Neural progenitor cell (in vitro differentiated cells): Measurements from ENCODE around the gene KRT7. TPM values are rescaled to one million over a fixed set of nuclear protein-coding genes. Genes with fewer than 3 reads are reported as not detected.

Source experiments
- DNase-seq: peaks from one replicate; pipeline ENCODE4 v3.0.0-alpha.2; 2016; ENCODE audit warnings: low spot score
- H2AFZ ChIP-seq: fragments of 200-600 bp; sonication (generic); replicated peaks from 2 replicates; pipeline ENCODE4 v1.6.1; 2016; ENCODE audit warnings: antibody characterized with exemption
- H3F3A ChIP-seq: fragments of 200-600 bp; sonication (generic); 2 replicates; pipeline ENCODE4 v1.6.1; 2016; ENCODE audit warnings: antibody characterized with exemption, low read depth
- H3K27ac ChIP-seq: fragments of 200-600 bp; sonication (generic); 2 replicates; pipeline ENCODE4 v1.5.1; 2016; ENCODE audit warnings: mild to moderate bottlenecking
- H3K27me3 ChIP-seq: fragments of 200-600 bp; sonication (generic); 2 replicates; pipeline ENCODE4 v1.6.1; 2016; ENCODE audit warnings: mild to moderate bottlenecking, moderate library complexity
- H3K36me3 ChIP-seq: fragments of 200-600 bp; sonication (generic); 2 replicates; pipeline ENCODE4 v1.5.1; 2016
- H3K4me1 ChIP-seq: fragments of 200-600 bp; sonication (generic); 2 replicates; pipeline ENCODE4 v1.6.1; 2016; ENCODE audit warnings: mixed run types
- H3K4me2 ChIP-seq: fragments of 200-600 bp; sonication (generic); 2 replicates; pipeline ENCODE4 v1.6.1; 2016
- H3K4me3 ChIP-seq: fragments of 200-600 bp; sonication (generic); 2 replicates; pipeline ENCODE4 v1.5.1; 2016
- H3K79me2 ChIP-seq: fragments of 200-600 bp; sonication (generic); 2 replicates; pipeline ENCODE4 v1.6.1; 2016; ENCODE audit warnings: low read depth
- H3K9ac ChIP-seq: fragments of 200-600 bp; sonication (generic); 2 replicates; pipeline ENCODE4 v1.6.1; 2016
- H3K9me3 ChIP-seq: fragments of 200-600 bp; sonication (generic); 2 replicates; pipeline ENCODE4 v1.5.1; 2016; ENCODE audit warnings: low read depth
- H4K20me1 ChIP-seq: fragments of 200-600 bp; sonication (generic); 2 replicates; pipeline ENCODE4 v1.6.1; 2016; ENCODE audit warnings: low read depth
- H3K27ac Mint-ChIP-seq: 3 replicates; pipeline ENCODE4 v1.8.0; 2021; ENCODE audit warnings: mixed read lengths
- H3K27me3 Mint-ChIP-seq: 2 replicates; pipeline ENCODE4 v1.8.0; 2022; ENCODE audit warnings: low read depth, mild to moderate bottlenecking, inconsistent platforms, moderate library complexity, mixed read lengths; ENCODE audit not compliant: insufficient read depth
- H3K36me3 Mint-ChIP-seq: 3 replicates; pipeline ENCODE4 v1.8.0; 2021; ENCODE audit warnings: mixed read lengths
- H3K4me1 Mint-ChIP-seq: 3 replicates; pipeline ENCODE4 v1.8.0; 2021; ENCODE audit warnings: mixed read lengths
- H3K4me3 Mint-ChIP-seq: 3 replicates; pipeline ENCODE4 v1.8.0; 2021; ENCODE audit warnings: mild to moderate bottlenecking, moderate library complexity, mixed read lengths
- H3K9me3 Mint-ChIP-seq: 3 replicates; pipeline ENCODE4 v1.8.0; 2020; ENCODE audit warnings: mixed read lengths
- CTCF ChIP-seq: fragments of 200-600 bp; sonication (generic); IDR thresholded peaks from 2 replicates; pipeline ENCODE4 v1.5.1; 2017; ENCODE audit warnings: antibody characterized with exemption, mild to moderate bottlenecking
- EZH2 ChIP-seq: fragments of 200-600 bp; sonication (generic); IDR thresholded peaks from 2 replicates; pipeline ENCODE4 v1.6.1; 2017; ENCODE audit warnings: antibody characterized with exemption, mild to moderate bottlenecking, moderate library complexity
- EZH2phosphoT487 ChIP-seq: fragments of 200-600 bp; sonication (generic); IDR thresholded peaks from 2 replicates; pipeline ENCODE4 v1.6.1; 2017; ENCODE audit warnings: antibody characterized with exemption
- total RNA-seq: library from RNA; depleted of rRNA; stranded (reverse); fragments of >200 nt; gene quantifications from 2 replicates; pipeline ENCODE4 v1.2.3, GENCODE V29; 2015; ENCODE audit warnings: low replicate concordance

The KRT7 gene
- total RNA-seq, 1 donor from 2014 or later = not detected

DNA sequence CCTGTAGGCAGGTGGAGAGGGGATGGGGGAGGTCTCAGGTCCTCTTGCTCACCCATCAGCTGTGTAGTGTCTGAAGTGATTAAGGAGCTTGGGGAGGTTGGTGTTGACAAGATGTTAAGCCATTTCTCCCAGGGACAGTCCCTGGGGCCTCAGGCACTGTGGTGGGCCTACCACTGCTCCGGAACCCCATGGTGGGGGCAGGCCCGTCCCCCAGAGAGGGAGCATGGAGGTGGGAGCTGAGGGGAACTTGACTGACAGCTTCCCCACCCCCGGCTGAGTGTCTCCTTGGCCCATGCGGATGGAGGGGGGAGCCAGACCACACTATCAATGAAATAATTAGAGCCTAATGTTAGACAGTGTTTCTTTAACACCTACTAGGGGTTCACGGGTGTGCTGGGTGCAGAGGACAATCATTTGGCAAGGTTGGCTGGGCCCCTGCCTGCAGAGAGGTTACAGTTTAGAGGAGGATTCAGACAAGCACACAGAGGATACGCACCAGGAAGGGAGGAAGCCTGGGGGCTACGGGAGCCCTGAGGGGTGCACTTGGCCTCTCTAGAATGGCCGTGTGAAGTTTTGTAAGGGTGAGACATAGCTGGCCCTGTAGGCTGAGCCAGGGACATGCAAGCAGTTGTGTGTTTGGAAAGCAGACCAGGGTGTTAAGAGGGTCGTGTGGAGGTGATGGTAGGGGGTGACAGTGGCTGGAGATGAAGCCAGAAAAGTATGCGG lies 22.0 kb upstream of the KRT7 start:
- no peaks in the 10 kb centered on the region for H3K9me3 Mint-ChIP-seq
- H3K27me3 Mint-ChIP-seq = peaks cover 11% of the 10 kb centered on the region
- Histone ChIP-seq H3K4me3 (no peak overlapping the region), H3K79me2 (no peaks in the 10 kb centered on the region), H2AFZ (no peak overlapping the region), H3K4me2 (no peak overlapping the region), H3K9ac (no peak overlapping the region), H3K27me3 (no peaks in the 10 kb centered on the region), H4K20me1 (no peaks in the 10 kb centered on the region), H3K9me3 (no peaks in the 10 kb centered on the region), H3K27ac (no peak overlapping the region), H3F3A (no peaks in the 10 kb centered on the region), H3K4me1 (no peaks in the 10 kb centered on the region), H3K36me3 (no peaks in the 10 kb centered on the region)
- peaks cover 22% of the 10 kb centered on the region for H3K4me1 Mint-ChIP-seq
- H3K27ac Mint-ChIP-seq = peak overlapping the region; percentile 11
- no peak overlapping the region for H3K4me3 Mint-ChIP-seq
- DNase-seq = no peak
- no peak for TF ChIP-seq CTCF
- no peak for TF ChIP-seq EZH2
- no peak for TF ChIP-seq EZH2phosphoT487
- H3K36me3 Mint-ChIP-seq = no peaks in the 10 kb centered on the region

- Histone ChIP-seq H3K27ac (no peak overlapping the region), H3K4me1 (no peaks in the 10 kb centered on the region), H3K9me3 (no peaks in the 10 kb centered on the region), H3K4me2 (no peak overlapping the region), H4K20me1 (no peaks in the 10 kb centered on the region), H3K27me3 (no peaks in the 10 kb centered on the region), H2AFZ (no peak overlapping the region), H3K36me3 (no peaks in the 10 kb centered on the region), H3K9ac (no peak overlapping the region), H3K4me3 (no peak overlapping the region), H3F3A (no peaks in the 10 kb centered on the region), H3K79me2 (no peaks in the 10 kb centered on the region)
- H3K27ac Mint-ChIP-seq = peak overlapping the region; percentile 11
- peaks cover 21% of the 10 kb centered on the region for H3K4me1 Mint-ChIP-seq
- no peak for TF ChIP-seq CTCF
- TF ChIP-seq EZH2phosphoT487 = no peak
- no peak for TF ChIP-seq EZH2
- no peak overlapping the region for H3K4me3 Mint-ChIP-seq
- DNase-seq = no peak
- no peaks in the 10 kb centered on the region for H3K9me3 Mint-ChIP-seq
- H3K27me3 Mint-ChIP-seq = peaks cover 9% of the 10 kb centered on the region
- H3K36me3 Mint-ChIP-seq = no peaks in the 10 kb centered on the region
These were observed 21.1 kb upstream of the KRT7 start for GRCh38 chr12:52211716-52212585.

- no peaks in the 10 kb centered on the region for H3K4me1 ChIP-seq
- H3K27ac ChIP-seq = no peak overlapping the region
- TF ChIP-seq EZH2 (no peak), CTCF (no peak), EZH2phosphoT487 (no peak)
- no peaks in the 10 kb centered on the region for H3K9me3 ChIP-seq
- no peaks in the 10 kb centered on the region for H4K20me1 ChIP-seq
- no peak overlapping the region for H3K4me2 ChIP-seq
- Mint-ChIP-seq H3K4me3 (no peak overlapping the region), H3K4me1 (peaks cover 15% of the 10 kb centered on the region), H3K27me3 (peaks cover 9% of the 10 kb centered on the region), H3K27ac (no peak overlapping the region), H3K9me3 (no peaks in the 10 kb centered on the region), H3K36me3 (no peaks in the 10 kb centered on the region)
- no peaks in the 10 kb centered on the region for H3K79me2 ChIP-seq
- no peaks in the 10 kb centered on the region for H3F3A ChIP-seq
- H2AFZ ChIP-seq = no peak overlapping the region
- H3K9ac ChIP-seq = no peak overlapping the region
- DNase-seq = no peak
- H3K4me3 ChIP-seq = no peak overlapping the region
- no peaks in the 10 kb centered on the region for H3K27me3 ChIP-seq
- no peaks in the 10 kb centered on the region for H3K36me3 ChIP-seq
These were observed 20.1 kb upstream of the KRT7 start for GRCh38 chr12:52212701-52213563.
